Stromal cell of bone marrow (primary cell): ENCODE data around the gene MAP7D1.
A peak's percentile ranks its signal among the peaks of the same experiment; 100 is the strongest.

Experiments used
- DNase-seq: peaks from one replicate; pipeline ENCODE4 v3.0.0-alpha.2; 2012; ENCODE audit warnings: low read depth

MAP7D1 gene

GRCh38 chr1:36126797-36127500 lies 29.0 kb upstream of the MAP7D1 start:
- no peak for DNase-seq

DNA sequence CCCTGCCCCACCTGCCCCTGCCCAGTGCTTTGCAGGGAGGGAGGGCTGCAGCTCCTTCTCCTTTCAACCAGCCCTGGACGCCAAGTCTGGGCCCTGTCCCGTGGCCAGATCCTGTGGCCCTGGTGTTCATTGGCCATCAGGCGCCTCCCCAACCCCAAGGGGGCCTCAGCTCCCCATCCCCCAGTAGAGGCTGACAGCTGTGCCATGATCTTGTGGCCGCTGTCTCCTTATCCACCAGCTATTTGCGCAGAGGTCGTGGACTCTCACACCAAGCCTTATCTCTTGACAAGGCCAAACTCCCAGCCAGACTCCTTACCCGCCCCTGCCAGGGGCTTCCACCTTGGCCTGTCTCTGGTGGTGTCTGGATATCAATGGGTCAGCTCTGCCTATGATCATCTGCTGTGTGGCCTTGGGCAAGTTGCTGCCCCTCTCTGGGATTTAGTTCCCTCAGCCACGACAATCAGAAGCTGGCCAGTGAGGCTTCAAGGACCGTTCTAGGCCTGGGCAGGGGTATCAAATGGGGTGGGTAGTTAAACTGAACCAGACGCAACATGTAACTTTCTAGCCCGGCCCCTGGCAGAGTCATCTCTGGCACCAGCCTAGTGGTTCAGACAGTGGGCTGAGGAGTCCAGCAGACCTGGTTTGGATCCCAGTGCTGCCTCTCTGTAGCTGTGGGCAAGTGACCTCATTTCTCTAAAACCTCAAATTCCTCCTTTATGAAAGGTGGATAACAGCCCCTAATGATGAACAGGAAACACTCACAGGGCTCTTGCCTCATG lies 27.6 kb upstream of the MAP7D1 start:
- no peak for DNase-seq

DNA sequence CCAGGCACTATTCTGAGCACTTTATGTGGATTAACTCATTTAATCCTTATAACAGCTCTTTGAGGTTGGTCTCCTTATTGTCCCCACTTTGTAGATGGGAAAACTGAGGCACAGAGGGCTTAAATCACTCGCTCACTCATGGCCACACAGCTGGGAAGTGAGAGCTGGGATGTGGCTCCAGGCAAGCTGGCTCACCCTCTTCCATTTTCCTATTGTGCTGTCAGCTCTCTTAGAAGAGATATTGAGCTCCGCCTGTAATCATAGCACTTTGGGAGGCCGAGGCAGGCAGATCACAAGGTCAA lies 27.1 kb upstream of the MAP7D1 start:
- DNase-seq, result no peak

- no peak for DNase-seq
Measured at GRCh38 chr1:36132029-36132428, 23.9 kb upstream of the MAP7D1 start.

DNA sequence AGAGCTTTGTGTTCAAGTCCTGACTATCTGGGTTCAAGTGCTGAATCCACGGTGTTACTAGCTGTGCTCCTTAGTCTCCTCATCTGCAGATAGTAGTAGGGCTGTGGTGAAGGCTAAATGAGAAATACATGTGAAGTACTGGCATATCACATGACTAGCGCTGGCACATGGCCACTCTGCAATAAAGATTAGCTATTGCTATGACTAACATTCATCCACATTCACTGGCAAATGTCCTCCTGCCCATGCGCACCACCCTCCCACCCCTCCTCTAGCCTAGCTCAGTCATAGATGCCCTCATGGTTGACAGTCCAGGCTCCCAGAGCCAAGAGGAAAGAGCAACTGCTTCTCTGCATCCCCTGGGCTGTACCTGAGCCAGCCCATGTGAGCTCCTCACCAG lies 22.5 kb upstream of the MAP7D1 start:
- peak; percentile 98 for DNase-seq

GRCh38 chr1:36134031-36134430 lies 21.9 kb upstream of the MAP7D1 start:
- DNase-seq, result no peak

DNA sequence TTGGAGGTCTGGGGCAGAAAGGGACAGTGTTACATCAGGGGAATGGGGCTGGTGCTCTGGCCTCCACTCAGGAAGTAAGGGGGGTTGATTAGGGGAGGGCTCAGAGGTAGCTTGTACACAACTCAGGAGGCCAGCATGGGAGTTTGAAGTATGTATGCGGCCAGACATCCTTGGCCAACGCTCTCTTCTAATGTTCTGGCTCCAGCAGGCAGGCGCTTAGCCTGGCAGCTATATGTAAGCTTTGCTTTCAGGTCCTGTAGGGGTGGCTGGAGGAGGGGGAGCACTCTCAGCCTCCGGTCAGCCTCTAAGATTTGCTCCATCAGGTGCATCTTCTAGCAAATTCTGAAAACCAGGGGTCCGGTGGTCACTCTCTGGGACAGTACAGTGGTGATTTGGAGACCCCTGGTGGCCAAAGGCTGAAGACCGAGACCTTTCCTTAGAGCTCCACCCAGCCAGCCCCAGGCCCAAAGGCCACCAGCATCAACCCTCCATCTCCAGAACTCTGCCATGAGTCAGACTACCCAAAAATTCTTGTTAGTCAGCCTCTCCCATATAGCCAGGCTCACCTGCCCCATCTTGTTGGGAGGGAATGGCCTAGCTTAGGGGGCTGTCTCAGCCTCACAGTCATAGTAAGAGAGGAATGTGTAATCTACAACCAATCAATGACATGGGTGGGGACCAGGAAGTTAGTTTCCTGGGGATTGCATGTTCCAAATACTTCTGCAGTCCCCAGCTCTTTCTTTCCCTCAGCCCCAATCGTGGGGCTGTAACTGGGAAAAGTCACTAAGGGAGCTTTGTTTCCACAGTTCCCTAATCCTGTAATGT lies 21.2 kb upstream of the MAP7D1 start:
- peak; percentile 36 for DNase-seq

DNA sequence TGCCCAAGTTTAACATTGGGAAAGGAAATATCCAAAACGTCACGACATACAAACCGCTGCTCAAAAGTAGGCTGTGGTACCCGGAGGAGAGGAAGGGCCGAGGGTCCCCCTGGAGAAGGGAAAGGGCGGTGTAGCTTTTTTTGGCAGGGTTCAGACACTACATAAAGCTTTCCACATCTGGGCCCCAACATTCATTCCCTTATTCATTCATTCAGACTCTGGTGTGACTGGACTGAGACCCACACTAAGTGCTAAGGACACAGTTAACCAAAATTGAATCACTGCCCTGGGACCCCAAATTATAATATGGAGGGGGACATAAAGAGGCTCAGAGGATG lies 20.7 kb upstream of the MAP7D1 start:
- DNase-seq, result peak; percentile 49

DNA sequence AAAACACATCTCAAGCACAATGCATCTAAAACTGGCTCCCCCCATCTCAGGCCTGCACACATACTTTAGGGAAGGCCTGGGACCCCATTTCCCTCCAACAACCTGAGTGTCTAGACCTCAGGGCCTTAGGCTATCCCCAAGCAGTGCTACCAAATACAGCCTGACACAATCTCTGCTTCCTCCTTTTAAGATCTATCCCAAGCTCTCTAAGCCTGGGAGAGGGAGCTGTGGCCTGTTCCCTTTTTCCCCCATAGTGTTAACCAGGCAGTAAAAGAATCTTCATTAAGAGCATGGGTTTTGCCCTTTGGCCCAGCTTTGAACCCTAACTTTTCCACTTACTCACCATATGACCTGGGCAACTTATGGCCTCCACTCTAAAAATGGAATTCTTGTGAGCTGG lies 20.2 kb upstream of the MAP7D1 start:
- DNase-seq, result no peak

- DNase-seq, result peak; percentile 90
Measured at GRCh38 chr1:36136535-36136934, 19.4 kb upstream of the MAP7D1 start.

DNA sequence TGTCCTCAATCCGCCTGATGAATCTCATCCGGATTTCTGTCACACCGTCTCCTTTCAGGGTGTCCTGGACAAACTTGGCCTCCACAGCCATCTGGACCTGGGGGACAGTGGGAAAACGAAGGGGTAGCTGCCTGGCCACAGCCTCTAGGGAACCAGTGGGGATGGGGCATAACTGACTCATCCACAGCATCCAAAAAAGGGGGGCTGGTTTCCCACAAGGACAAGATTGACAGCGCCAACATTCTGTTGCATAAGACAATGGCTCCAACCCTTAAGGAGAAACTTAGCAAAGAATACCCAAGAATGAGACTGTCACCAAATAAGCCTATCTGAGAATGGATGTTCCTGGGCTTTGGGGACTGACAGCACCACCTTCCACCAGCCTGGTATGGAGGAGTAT lies 18.7 kb upstream of the MAP7D1 start:
- no peak for DNase-seq

- DNase-seq, result no peak
Measured at GRCh38 chr1:36137776-36138175, 18.2 kb upstream of the MAP7D1 start.

- no peak for DNase-seq
Measured at GRCh38 chr1:36139521-36139920, 16.4 kb upstream of the MAP7D1 start.

DNA sequence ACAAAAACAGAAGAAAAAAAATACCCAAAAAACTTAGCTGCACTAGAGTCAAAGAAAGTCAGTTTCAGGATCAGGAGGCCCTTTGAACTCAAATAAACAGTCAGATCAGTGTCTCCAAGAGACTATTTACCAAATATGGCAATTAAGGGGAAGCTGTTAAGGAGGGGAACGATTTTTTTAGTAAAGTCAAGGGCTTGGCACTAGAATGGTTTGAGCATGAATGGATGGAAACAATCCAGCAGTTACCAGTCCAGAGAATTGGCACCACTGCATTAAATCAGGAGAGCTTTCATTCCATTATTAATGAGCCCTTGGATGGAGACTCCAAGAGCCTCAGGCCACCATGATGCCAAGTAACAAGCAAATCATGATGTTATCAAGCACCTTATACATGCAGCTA lies 13.8 kb upstream of the MAP7D1 start:
- no peak for DNase-seq

- DNase-seq, result no peak
Measured at GRCh38 chr1:36143424-36143823, 12.5 kb upstream of the MAP7D1 start.

DNA sequence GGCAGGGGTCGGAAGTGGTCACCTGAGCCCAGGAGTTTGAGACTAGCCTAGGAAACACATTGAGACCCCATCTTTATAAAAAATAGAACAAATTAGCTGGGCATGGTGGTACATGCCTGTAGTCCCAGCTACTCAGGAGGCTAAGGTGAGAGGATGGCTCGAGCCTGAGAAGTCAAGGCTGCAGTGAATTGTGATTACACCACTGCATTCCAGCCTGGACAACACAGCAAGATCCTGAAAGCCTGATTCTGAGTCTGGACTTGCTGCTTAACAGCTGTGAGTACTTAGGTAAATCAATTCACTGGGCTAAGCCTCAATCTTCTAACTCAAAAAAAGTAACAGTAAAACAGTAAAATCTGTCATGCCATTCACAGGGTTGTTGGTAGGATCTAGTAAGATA lies 11.5 kb upstream of the MAP7D1 start:
- no peak for DNase-seq

DNA sequence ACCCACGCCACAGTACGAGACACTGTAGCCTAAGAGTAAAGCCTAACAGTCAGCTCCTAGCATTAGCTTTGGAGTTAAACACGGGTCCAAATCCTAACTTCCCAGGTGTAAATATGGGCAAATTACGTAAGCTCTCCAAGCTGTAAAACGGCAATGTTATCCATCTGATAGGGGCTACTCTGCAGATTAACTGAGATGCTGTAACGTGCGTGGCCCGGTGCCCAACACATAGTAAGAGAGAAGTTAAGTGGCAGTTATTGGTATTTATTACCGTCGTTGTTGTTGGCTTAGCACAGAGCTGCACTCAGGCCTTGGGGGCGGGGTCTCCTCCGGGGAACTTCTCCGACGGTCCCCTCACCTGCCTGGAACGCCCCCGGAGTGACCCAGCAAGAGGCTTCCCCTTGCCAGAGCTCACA lies 7.1 kb upstream of the MAP7D1 start:
- no peak for DNase-seq

DNA sequence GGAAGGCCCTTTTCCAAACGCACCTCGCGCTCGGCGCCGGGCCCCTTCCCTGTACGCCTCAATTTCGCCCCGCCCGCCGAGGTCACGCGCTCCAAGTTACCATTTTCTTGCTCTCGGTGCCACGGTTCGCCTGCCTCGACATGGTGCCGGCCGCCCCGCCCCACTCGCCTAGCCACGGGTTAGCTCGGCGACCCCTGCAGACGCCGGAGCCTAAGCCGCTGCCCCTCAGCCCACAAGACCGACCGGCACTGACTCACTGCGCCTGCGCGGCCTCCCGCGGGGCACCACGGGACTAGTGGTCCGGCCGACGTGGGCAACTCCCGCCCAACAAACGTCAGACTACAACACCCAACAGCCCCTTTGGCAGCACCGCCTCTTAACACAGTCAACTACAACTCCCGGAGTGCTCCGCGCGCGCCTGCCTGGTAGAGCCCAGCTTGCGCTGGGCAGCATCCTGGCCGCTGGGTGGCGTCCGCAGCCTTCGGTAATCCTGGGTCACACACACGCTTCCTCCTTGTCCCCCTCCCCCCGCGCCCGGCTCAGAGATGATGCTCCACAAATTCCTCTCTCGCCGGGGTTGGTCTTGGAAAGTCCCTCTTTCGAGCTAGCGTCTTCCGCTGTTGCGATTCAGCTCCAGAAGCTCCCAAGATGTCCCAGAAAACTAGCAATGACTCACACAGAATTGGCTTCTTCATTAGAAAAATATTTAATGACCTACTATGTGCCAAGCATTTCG lies 6.6 kb upstream of the MAP7D1 start, which contains the start of gene TRAPPC3:
Gene TRAPPC3 (minus strand): TSS at position 250 of the 736 bp plus-strand sequence. CDS start 108 bp downstream, at position 142.
- DNase-seq, result peak; percentile 99

GRCh38 chr1:36149973-36150295 lies 6.0 kb upstream of the MAP7D1 start:
- DNase-seq, result no peak

- peak; percentile 94 for DNase-seq
Measured at GRCh38 chr1:36150296-36151133, 5.4 kb upstream of the MAP7D1 start.

GRCh38 chr1:36151134-36151844 lies 4.7 kb upstream of the MAP7D1 start:
- no peak for DNase-seq
